Skeletal muscle tissue (tissue), 4 donors: ENCODE results near the gene ACSF3. TPM values are rescaled to one million over a fixed set of nuclear protein-coding genes. Genes with fewer than 3 reads are reported as not detected.

Experiments used
- H3K27ac ChIP-seq: one replicate; pipeline ENCODE4 v1.7.0; 2013; ENCODE audit warnings: mild to moderate bottlenecking, low read depth, low read length, inconsistent platforms
- H3K27me3 ChIP-seq, 3 donors: one replicate each; pipeline ENCODE4 v1.7.0; 2013; ENCODE audit warnings: low read length in 3 of 3; ENCODE audit not compliant: control insufficient read depth in 3 of 3, insufficient read depth in 3 of 3
- H3K36me3 ChIP-seq, 3 donors: one replicate each; pipeline ENCODE4 v1.7.0; 2013; ENCODE audit warnings: low read length in 3 of 3; ENCODE audit not compliant: control insufficient read depth in 3 of 3, insufficient read depth in 3 of 3
- H3K4me1 ChIP-seq, 3 donors: one replicate each; pipeline ENCODE4 v1.7.0; 2013; ENCODE audit warnings: low read length in 3 of 3, mild to moderate bottlenecking in 3 of 3; ENCODE audit not compliant: control insufficient read depth in 3 of 3, insufficient read depth in 3 of 3
- H3K4me3 ChIP-seq, 3 donors: one replicate each; pipeline ENCODE4 v1.7.0; 2013; ENCODE audit warnings: low read length in 3 of 3
- H3K9ac ChIP-seq, 3 donors: one replicate each; pipeline ENCODE4 v1.7.0; 2013; ENCODE audit warnings: low read length in 3 of 3, mild to moderate bottlenecking in 3 of 3, moderate library complexity in 2 of 3, low read depth in 1 of 3
- H3K9me3 ChIP-seq, 3 donors: one replicate each; pipeline ENCODE4 v1.7.0; 2013; ENCODE audit warnings: low read length in 3 of 3; ENCODE audit not compliant: control insufficient read depth in 3 of 3
- total RNA-seq: library from RNA; depleted of rRNA; stranded (reverse); fragments of >200 nt; gene quantifications from one replicate; pipeline ENCODE4 v1.2.3, GENCODE V29; 2014
- donor health status: Osteomylitis.

Gene ACSF3
- total RNA-seq, 1 donor from 2014 or later, result 12.5 TPM

- Histone ChIP-seq H3K4me3 (no peak overlapping the region), H3K9ac (no peak overlapping the region), H3K27me3 (peaks cover 42 to 58% (median 46%) of the 10 kb centered on the region in 3 donors), H3K36me3 (peaks cover 8 to 10% (median 10%) of the 10 kb centered on the region in 3 donors), H3K4me1 (peaks cover 0 to 5% (median 0%) of the 10 kb centered on the region in 3 donors), H3K27ac (no peak overlapping the region), H3K9me3 (peaks cover 0 to 2% (median 0%) of the 10 kb centered on the region in 3 donors)
Observed at GRCh38 chr16:89198417-89199240, 105.0 kb downstream of the ACSF3 start.

GRCh38 chr16:89199241-89200123 is 105.8 kb downstream of the ACSF3 start:
- peaks cover 0 to 5% (median 0%) of the 10 kb centered on the region in 3 donors for H3K4me1 ChIP-seq
- peaks cover 0 to 2% (median 0%) of the 10 kb centered on the region in 3 donors for H3K9me3 ChIP-seq
- H3K4me3 ChIP-seq, result no peak overlapping the region
- peaks cover 2 to 4% (median 2%) of the 10 kb centered on the region in 3 donors for H3K36me3 ChIP-seq
- no peak overlapping the region for H3K27ac ChIP-seq
- H3K27me3 ChIP-seq, result peaks cover 46 to 61% (median 48%) of the 10 kb centered on the region in 3 donors
- H3K9ac ChIP-seq, result no peak overlapping the region

GRCh38 chr16:89200124-89200849 is 106.6 kb downstream of the ACSF3 start, which contains the start of gene SLC22A31:
SLC22A31 (minus strand) TSS chr16:89200537; CDS start chr16:89200501, 36 bp downstream.
- peaks cover 0 to 2% (median 0%) of the 10 kb centered on the region in 3 donors for H3K9me3 ChIP-seq
- no peak within 1 kb of the TSS for H3K4me3 ChIP-seq
- no peak within 1 kb of the TSS for H3K27ac ChIP-seq
- H3K36me3 ChIP-seq, result no peaks in the 10 kb centered on the region
- H3K27me3 ChIP-seq, result peaks cover 48 to 61% (median 48%) of the 10 kb centered on the region in 3 donors
- H3K4me1 ChIP-seq, result peaks cover 0 to 5% (median 0%) of the 10 kb centered on the region in 3 donors
- H3K9ac ChIP-seq, result no peak within 1 kb of the TSS

GRCh38 chr16:89200850-89201411 is 107.3 kb downstream of the ACSF3 start:
- H3K9ac ChIP-seq, result no peak overlapping the region
- peaks cover 0 to 5% (median 0%) of the 10 kb centered on the region in 3 donors for H3K4me1 ChIP-seq
- H3K4me3 ChIP-seq, result no peak overlapping the region
- H3K36me3 ChIP-seq, result no peaks in the 10 kb centered on the region
- no peak overlapping the region for H3K27ac ChIP-seq
- H3K9me3 ChIP-seq, result peaks cover 0 to 2% (median 0%) of the 10 kb centered on the region in 3 donors
- peaks cover 48 to 61% (median 48%) of the 10 kb centered on the region in 3 donors for H3K27me3 ChIP-seq

GRCh38 chr16:89201439-89202377 is 108.1 kb downstream of the ACSF3 start:
- Histone ChIP-seq H3K36me3 (no peaks in the 10 kb centered on the region), H3K27ac (no peak overlapping the region), H3K4me1 (peaks cover 0 to 5% (median 0%) of the 10 kb centered on the region in 3 donors), H3K4me3 (no peak overlapping the region), H3K9me3 (peaks cover 0 to 2% (median 0%) of the 10 kb centered on the region in 3 donors), H3K27me3 (peaks cover 48 to 61% (median 48%) of the 10 kb centered on the region in 3 donors), H3K9ac (no peak overlapping the region)

- Histone ChIP-seq H3K36me3 (no peaks in the 10 kb centered on the region), H3K27ac (no peak overlapping the region), H3K9me3 (peaks cover 0 to 2% (median 0%) of the 10 kb centered on the region in 3 donors), H3K9ac (no peak overlapping the region), H3K4me3 (no peak overlapping the region), H3K4me1 (peaks cover 0 to 5% (median 0%) of the 10 kb centered on the region in 3 donors), H3K27me3 (peaks cover 47 to 54% (median 48%) of the 10 kb centered on the region in 3 donors)
Observed at GRCh38 chr16:89202422-89203215, 109.0 kb downstream of the ACSF3 start.
